NT2/D1 (cell line): ENCODE data around the gene GNAQ.
A peak's percentile ranks its signal among the peaks of the same experiment; 100 is the strongest.

Experiments used
- DNase-seq: peaks from one replicate; pipeline ENCODE4 v3.0.0-alpha.2; 2011; ENCODE audit warnings: low read depth, low spot score
- H3K27me3 ChIP-seq: 2 replicates; pipeline ENCODE4 v1.6.0; 2011; ENCODE audit warnings: mild to moderate bottlenecking; ENCODE audit not compliant: insufficient read length, insufficient read depth
- H3K36me3 ChIP-seq: 2 replicates; pipeline ENCODE4 v1.6.1; 2011; ENCODE audit warnings: mild to moderate bottlenecking, low read length, mixed read lengths; ENCODE audit not compliant: insufficient read depth, insufficient read length
- H3K4me1 ChIP-seq: 2 replicates; pipeline ENCODE4 v1.5.1; 2011; ENCODE audit not compliant: insufficient read depth, insufficient read length
- H3K4me3 ChIP-seq: 2 replicates; pipeline ENCODE4 v1.5.1; 2011; ENCODE audit warnings: low read depth; ENCODE audit not compliant: insufficient read length
- H3K9ac ChIP-seq: 2 replicates; pipeline ENCODE4 v1.6.0; 2011; ENCODE audit warnings: low read depth; ENCODE audit not compliant: insufficient read length
- H3K9me3 ChIP-seq: 2 replicates; pipeline ENCODE4 v1.5.1; 2011; ENCODE audit warnings: mild to moderate bottlenecking, low read length; ENCODE audit not compliant: insufficient read depth
- SUZ12 ChIP-seq: IDR thresholded peaks from 2 replicates; pipeline ENCODE4 v1.6.1; 2011; ENCODE audit not compliant: insufficient read length, insufficient read depth; ENCODE audit errors: extremely low read depth
- YY1 ChIP-seq: IDR thresholded peaks from 2 replicates; pipeline ENCODE4 v1.6.1; 2011; ENCODE audit not compliant: insufficient read length, insufficient read depth
- ZNF274 ChIP-seq: IDR thresholded peaks from 2 replicates; pipeline ENCODE4 v1.6.1; 2011; ENCODE audit warnings: mild to moderate bottlenecking, low read depth, low read length

The GNAQ gene

GRCh38 chr9:77969083-77969482, 62.5 kb downstream of the GNAQ start:
- Histone ChIP-seq H3K27me3 (no peaks in the 10 kb centered on the region), H3K9me3 (no peaks in the 10 kb centered on the region), H3K4me3 (no peak overlapping the region), H3K9ac (no peak overlapping the region), H3K36me3 (no peaks in the 10 kb centered on the region), H3K4me1 (no peaks in the 10 kb centered on the region)
- TF ChIP-seq SUZ12 (no peak), ZNF274 (no peak), YY1 (no peak)
- no peak for DNase-seq

- Histone ChIP-seq H3K36me3 (no peaks in the 10 kb centered on the region), H3K27me3 (no peaks in the 10 kb centered on the region), H3K4me1 (no peaks in the 10 kb centered on the region), H3K4me3 (no peak overlapping the region), H3K9me3 (no peaks in the 10 kb centered on the region), H3K9ac (no peak overlapping the region)
- TF ChIP-seq YY1: no peak
- no peak for TF ChIP-seq ZNF274
- TF ChIP-seq SUZ12: no peak
- no peak for DNase-seq
Observed at GRCh38 chr9:77968506-77968905, 63.1 kb downstream of the GNAQ start.

- H3K27me3 ChIP-seq: no peaks in the 10 kb centered on the region
- H3K9ac ChIP-seq: no peak overlapping the region
- no peak overlapping the region for H3K4me3 ChIP-seq
- no peaks in the 10 kb centered on the region for H3K9me3 ChIP-seq
- no peak for DNase-seq
- TF ChIP-seq ZNF274: no peak
- no peak for TF ChIP-seq SUZ12
- no peak for TF ChIP-seq YY1
- no peaks in the 10 kb centered on the region for H3K4me1 ChIP-seq
- no peaks in the 10 kb centered on the region for H3K36me3 ChIP-seq
Observed at GRCh38 chr9:77966718-77967117, 64.9 kb downstream of the GNAQ start.

GRCh38 chr9:77965445-77966123, 66.0 kb downstream of the GNAQ start:
- no peaks in the 10 kb centered on the region for H3K36me3 ChIP-seq
- H3K4me1 ChIP-seq: peaks cover 3% of the 10 kb centered on the region
- H3K27me3 ChIP-seq: no peaks in the 10 kb centered on the region
- H3K9ac ChIP-seq: no peak overlapping the region
- DNase-seq: no peak
- H3K4me3 ChIP-seq: no peak overlapping the region
- H3K9me3 ChIP-seq: no peaks in the 10 kb centered on the region
- TF ChIP-seq SUZ12 (no peak), YY1 (no peak), ZNF274 (no peak)

- no peak for DNase-seq
- no peaks in the 10 kb centered on the region for H3K27me3 ChIP-seq
- peaks cover 3% of the 10 kb centered on the region for H3K4me1 ChIP-seq
- no peaks in the 10 kb centered on the region for H3K9me3 ChIP-seq
- H3K9ac ChIP-seq: no peak overlapping the region
- TF ChIP-seq ZNF274 (no peak), YY1 (no peak), SUZ12 (no peak)
- no peak overlapping the region for H3K4me3 ChIP-seq
- H3K36me3 ChIP-seq: no peaks in the 10 kb centered on the region
Observed at GRCh38 chr9:77964258-77964657, 67.4 kb downstream of the GNAQ start.

- no peaks in the 10 kb centered on the region for H3K9me3 ChIP-seq
- H3K27me3 ChIP-seq: no peaks in the 10 kb centered on the region
- no peak overlapping the region for H3K4me3 ChIP-seq
- H3K9ac ChIP-seq: no peak overlapping the region
- no peak for DNase-seq
- no peaks in the 10 kb centered on the region for H3K36me3 ChIP-seq
- TF ChIP-seq SUZ12 (no peak), YY1 (no peak), ZNF274 (no peak)
- H3K4me1 ChIP-seq: peaks cover 3% of the 10 kb centered on the region
Observed at GRCh38 chr9:77961541-77961940, 70.1 kb downstream of the GNAQ start.

GRCh38 chr9:77960356-77961153, 71.1 kb downstream of the GNAQ start:
- H3K9ac ChIP-seq: no peak overlapping the region
- H3K4me3 ChIP-seq: no peak overlapping the region
- no peaks in the 10 kb centered on the region for H3K9me3 ChIP-seq
- TF ChIP-seq ZNF274: no peak
- TF ChIP-seq YY1: no peak
- TF ChIP-seq SUZ12: no peak
- peaks cover 3% of the 10 kb centered on the region for H3K4me1 ChIP-seq
- peak; percentile 15 for DNase-seq
- no peaks in the 10 kb centered on the region for H3K36me3 ChIP-seq
- H3K27me3 ChIP-seq: no peaks in the 10 kb centered on the region
